ENCODE data around the gene EIF2S3B. TPM values are rescaled to one million over a fixed set of nuclear protein-coding genes. Genes with fewer than 3 reads are reported as not detected.

The EIF2S3B gene
- total RNA-seq, 1 donor from 2014 or later = 0.73 TPM

DNA sequence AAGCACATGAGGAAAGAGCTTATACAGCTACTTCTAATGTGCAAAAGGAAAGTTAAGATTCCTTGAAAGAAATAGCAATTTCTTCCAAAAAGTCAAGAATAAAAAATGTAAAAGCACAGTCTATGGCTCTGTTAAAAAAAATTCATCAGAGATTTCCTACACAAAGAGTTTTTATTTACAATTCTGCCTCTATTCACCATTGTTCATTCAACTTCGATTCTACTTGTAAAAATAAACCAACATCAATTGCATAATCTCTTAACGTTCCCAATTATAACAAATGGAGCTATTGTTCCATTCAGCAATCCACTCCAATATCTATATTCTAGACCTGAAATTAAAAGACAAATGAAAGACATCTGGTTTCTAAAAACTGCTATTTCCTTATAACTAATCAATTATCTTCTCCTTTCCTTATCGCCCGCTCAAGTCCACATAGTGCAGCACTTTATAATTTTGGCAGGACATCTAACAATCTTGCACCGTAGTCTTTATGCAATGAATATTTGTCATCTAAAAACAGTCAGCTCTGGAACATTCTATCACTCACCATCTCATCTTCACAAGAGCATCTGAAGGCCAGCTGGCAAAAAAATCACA is 6.2 kb downstream of the EIF2S3B start:
- TF ChIP-seq CTCF (IDR thresholded peaks at IDR 0.05) = no peak
- Mint-ChIP-seq H3K4me1 (ENCODE audit: unreplicated experiment) (no peaks in the 10 kb centered on the region), H3K9me3 (ENCODE audit: unreplicated experiment) (no peaks in the 10 kb centered on the region), H3K4me3 (ENCODE audit: unreplicated experiment) (no peak overlapping the region), H3K27me3 (ENCODE audit: unreplicated experiment) (peaks cover 50% of the 10 kb centered on the region), H3K36me3 (ENCODE audit: unreplicated experiment) (no peaks in the 10 kb centered on the region), H3K27ac (ENCODE audit: unreplicated experiment) (no peak overlapping the region)
- DNase-seq (ENCODE audit: extremely low spot score, unreplicated experiment) = no peak

- TF ChIP-seq CTCF (IDR thresholded peaks at IDR 0.05) = no peak
- Mint-ChIP-seq H3K9me3 (ENCODE audit: unreplicated experiment) (no peaks in the 10 kb centered on the region), H3K4me1 (ENCODE audit: unreplicated experiment) (no peaks in the 10 kb centered on the region), H3K27ac (ENCODE audit: unreplicated experiment) (no peak overlapping the region), H3K27me3 (ENCODE audit: unreplicated experiment) (peaks cover 43% of the 10 kb centered on the region), H3K36me3 (ENCODE audit: unreplicated experiment) (no peaks in the 10 kb centered on the region), H3K4me3 (ENCODE audit: unreplicated experiment) (no peak overlapping the region)
- no peak for DNase-seq (ENCODE audit: extremely low spot score, unreplicated experiment)
These were observed 7.1 kb downstream of the EIF2S3B start for GRCh38 chr12:10512798-10513197.

DNA sequence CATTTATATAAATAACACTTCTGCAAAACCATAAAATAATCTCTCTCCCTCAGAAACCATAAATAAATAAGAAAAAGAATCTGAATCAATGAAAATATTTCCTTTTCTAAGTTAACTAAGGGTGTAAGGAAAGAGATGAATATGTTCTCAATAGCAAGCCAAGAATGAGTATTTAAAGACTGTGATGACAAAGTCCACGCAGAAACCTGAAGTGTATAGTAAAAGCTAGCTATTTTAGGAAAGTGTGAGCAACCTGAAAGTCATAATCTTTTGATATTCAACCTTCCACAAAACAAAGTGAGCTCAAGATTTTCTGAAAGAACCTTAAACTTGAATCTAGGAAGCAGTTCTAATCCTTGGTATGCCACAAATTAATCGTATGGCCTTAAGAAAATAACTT is 15.9 kb downstream of the EIF2S3B start:
- Mint-ChIP-seq H3K9me3 (ENCODE audit: unreplicated experiment) (no peaks in the 10 kb centered on the region), H3K27me3 (ENCODE audit: unreplicated experiment) (peaks cover 28% of the 10 kb centered on the region), H3K27ac (ENCODE audit: unreplicated experiment) (no peak overlapping the region), H3K4me1 (ENCODE audit: unreplicated experiment) (no peaks in the 10 kb centered on the region), H3K4me3 (ENCODE audit: unreplicated experiment) (no peak overlapping the region), H3K36me3 (ENCODE audit: unreplicated experiment) (no peaks in the 10 kb centered on the region)
- no peak for DNase-seq (ENCODE audit: extremely low spot score, unreplicated experiment)
- no peak for TF ChIP-seq CTCF (IDR thresholded peaks at IDR 0.05)

GRCh38 chr12:10528174-10528953 is 22.7 kb downstream of the EIF2S3B start:
- peaks cover 38% of the 10 kb centered on the region for H3K27me3 Mint-ChIP-seq (ENCODE audit: unreplicated experiment)
- no peaks in the 10 kb centered on the region for H3K9me3 Mint-ChIP-seq (ENCODE audit: unreplicated experiment)
- H3K4me1 Mint-ChIP-seq (ENCODE audit: unreplicated experiment) = no peaks in the 10 kb centered on the region
- no peak overlapping the region for H3K27ac Mint-ChIP-seq (ENCODE audit: unreplicated experiment)
- TF ChIP-seq CTCF (IDR thresholded peaks at IDR 0.05) = no peak
- no peak for DNase-seq (ENCODE audit: extremely low spot score, unreplicated experiment)
- no peak overlapping the region for H3K4me3 Mint-ChIP-seq (ENCODE audit: unreplicated experiment)
- no peaks in the 10 kb centered on the region for H3K36me3 Mint-ChIP-seq (ENCODE audit: unreplicated experiment)

DNA sequence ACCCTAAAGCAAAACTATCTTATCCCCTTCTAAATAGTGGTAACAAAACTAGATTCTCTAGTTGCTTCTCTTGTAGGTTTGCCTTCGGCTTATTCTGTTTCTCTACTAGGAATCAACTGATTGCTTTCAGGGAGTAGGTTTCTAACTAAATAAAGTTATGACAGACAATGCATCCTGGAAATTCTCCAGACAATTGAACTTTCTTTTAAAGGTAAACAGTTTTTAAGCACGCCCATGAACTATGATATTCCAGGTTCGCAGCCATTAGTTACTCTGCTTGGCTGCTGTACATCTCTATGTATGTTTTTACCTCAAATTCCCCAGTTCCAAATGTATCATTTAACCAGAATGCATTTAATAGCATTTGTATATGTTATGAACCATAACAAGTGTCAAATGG is 23.9 kb downstream of the EIF2S3B start:
- Mint-ChIP-seq H3K4me3 (ENCODE audit: unreplicated experiment) (no peak overlapping the region), H3K27ac (ENCODE audit: unreplicated experiment) (no peak overlapping the region), H3K36me3 (ENCODE audit: unreplicated experiment) (no peaks in the 10 kb centered on the region), H3K4me1 (ENCODE audit: unreplicated experiment) (no peaks in the 10 kb centered on the region), H3K9me3 (ENCODE audit: unreplicated experiment) (no peaks in the 10 kb centered on the region), H3K27me3 (ENCODE audit: unreplicated experiment) (peaks cover 36% of the 10 kb centered on the region)
- TF ChIP-seq CTCF (IDR thresholded peaks at IDR 0.05) = no peak
- DNase-seq (ENCODE audit: extremely low spot score, unreplicated experiment) = no peak
